Activated naive CD8-positive, alpha-beta T cell treated with anti-CD3 and anti-CD28 coated beads, Interleukin-2, amount 50 U/mL, for 24 hours (primary cell): ENCODE measurements around the gene ZNF454.

Source experiments
- ATAC-seq: fragments of 150-1000 bp; cut with Tn5 transposase; one replicate; pipeline ENCODE4 v1.10.0; 2021
- DNase-seq: peaks from one replicate; pipeline ENCODE4 v3.0.0; 2021
- H3K27ac Mint-ChIP-seq: one replicate; pipeline ENCODE4 v1.8.0; 2021; ENCODE audit warnings: mild to moderate bottlenecking, mixed read lengths
- H3K27me3 Mint-ChIP-seq: one replicate; pipeline ENCODE4 v1.8.0; 2021; ENCODE audit warnings: mixed read lengths
- H3K36me3 Mint-ChIP-seq: one replicate; pipeline ENCODE4 v1.8.0; 2021; ENCODE audit warnings: low read depth, mixed read lengths
- H3K4me1 Mint-ChIP-seq: one replicate; pipeline ENCODE4 v1.8.0; 2021; ENCODE audit warnings: mixed read lengths
- H3K4me3 Mint-ChIP-seq: one replicate; pipeline ENCODE4 v1.8.0; 2021; ENCODE audit warnings: mild to moderate bottlenecking, moderate library complexity, mixed read lengths
- H3K9me3 Mint-ChIP-seq: one replicate; pipeline ENCODE4 v1.8.0; 2021; ENCODE audit warnings: mixed read lengths

ZNF454 gene

GRCh38 chr5:178940569-178941360 lies at the start of gene ZNF454:
ZNF454 (plus strand) TSS chr5:178941198; CDS start chr5:178942792, 1,594 bp downstream.
- Mint-ChIP-seq H3K36me3 (peaks cover 55% of the 10 kb centered on the region), H3K4me3 (no peak within 1 kb of the TSS), H3K4me1 (no peaks in the 10 kb centered on the region), H3K27ac (no peak within 1 kb of the TSS), H3K9me3 (peaks cover 66% of the 10 kb centered on the region), H3K27me3 (peaks cover 29% of the 10 kb centered on the region)
- DNase-seq = no peak
- no peak for ATAC-seq

- Mint-ChIP-seq H3K4me3 (peak within 1 kb of the TSS; percentile 69), H3K27me3 (peaks cover 6% of the 10 kb centered on the region), H3K36me3 (peaks cover 37% of the 10 kb centered on the region), H3K9me3 (peaks cover 28% of the 10 kb centered on the region), H3K27ac (no peak within 1 kb of the TSS), H3K4me1 (peaks cover 4% of the 10 kb centered on the region)
- ATAC-seq (peak; percentile 66), DNase-seq (peak; percentile 22)
These were observed 45.1 kb upstream of the ZNF454 start, which contains the start of gene ZFP2 for GRCh38 chr5:178895615-178896571. ZFP2 (plus strand) TSS chr5:178895913; CDS start chr5:178931314, 35,401 bp downstream.

GRCh38 chr5:178899289-178899688 lies 41.7 kb upstream of the ZNF454 start:
- Mint-ChIP-seq H3K9me3 (peaks cover 37% of the 10 kb centered on the region), H3K27me3 (peaks cover 6% of the 10 kb centered on the region), H3K27ac (no peak overlapping the region), H3K4me1 (peaks cover 4% of the 10 kb centered on the region), H3K36me3 (peaks cover 36% of the 10 kb centered on the region), H3K4me3 (no peak overlapping the region)
- ATAC-seq (no peak), DNase-seq (no peak)

GRCh38 chr5:178902849-178903248 lies 38.1 kb upstream of the ZNF454 start:
- H3K4me3 Mint-ChIP-seq = no peak overlapping the region
- peaks cover 41% of the 10 kb centered on the region for H3K9me3 Mint-ChIP-seq
- ATAC-seq = no peak
- DNase-seq = no peak
- no peak overlapping the region for H3K27ac Mint-ChIP-seq
- H3K27me3 Mint-ChIP-seq = no peaks in the 10 kb centered on the region
- H3K36me3 Mint-ChIP-seq = peaks cover 32% of the 10 kb centered on the region
- H3K4me1 Mint-ChIP-seq = no peaks in the 10 kb centered on the region

- H3K4me1 Mint-ChIP-seq = no peaks in the 10 kb centered on the region
- ATAC-seq = no peak
These were observed 8.9 kb upstream of the ZNF454 start for GRCh38 chr5:178931846-178932760.

GRCh38 chr5:178941361-178941760 lies 363 bp downstream of the ZNF454 start:
- DNase-seq = no peak
- peaks cover 29% of the 10 kb centered on the region for H3K27me3 Mint-ChIP-seq
- ATAC-seq = no peak

More at GRCh38 chr5:178931846-178932760, 8.9 kb upstream of the ZNF454 start:
- no peak for DNase-seq
- Mint-ChIP-seq H3K9me3 (peaks cover 76% of the 10 kb centered on the region), H3K36me3 (peaks cover 72% of the 10 kb centered on the region), H3K4me3 (no peak overlapping the region), H3K27ac (no peak overlapping the region), H3K27me3 (no peaks in the 10 kb centered on the region)

GRCh38 chr5:178965465-178966055 lies 24.6 kb downstream of the ZNF454 start:
- no peaks in the 10 kb centered on the region for H3K27me3 Mint-ChIP-seq
- no peak overlapping the region for H3K27ac Mint-ChIP-seq
- ATAC-seq (no peak), DNase-seq (no peak)
- H3K4me3 Mint-ChIP-seq = no peak overlapping the region
- peaks cover 65% of the 10 kb centered on the region for H3K9me3 Mint-ChIP-seq
- peaks cover 44% of the 10 kb centered on the region for H3K36me3 Mint-ChIP-seq
- no peaks in the 10 kb centered on the region for H3K4me1 Mint-ChIP-seq

More at GRCh38 chr5:178941361-178941760, 363 bp downstream of the ZNF454 start:
- H3K9me3 Mint-ChIP-seq = peaks cover 63% of the 10 kb centered on the region
- no peak overlapping the region for H3K27ac Mint-ChIP-seq
- H3K4me1 Mint-ChIP-seq = no peaks in the 10 kb centered on the region
- peaks cover 50% of the 10 kb centered on the region for H3K36me3 Mint-ChIP-seq
- H3K4me3 Mint-ChIP-seq = no peak overlapping the region

GRCh38 chr5:178981381-178981780 lies 40.4 kb downstream of the ZNF454 start:
- ATAC-seq = no peak
- DNase-seq = no peak
- peaks cover under 1% of the 10 kb centered on the region for H3K27me3 Mint-ChIP-seq
- H3K4me3 Mint-ChIP-seq = no peak overlapping the region
- no peaks in the 10 kb centered on the region for H3K4me1 Mint-ChIP-seq
- peaks cover 4% of the 10 kb centered on the region for H3K36me3 Mint-ChIP-seq
- H3K9me3 Mint-ChIP-seq = peaks cover 42% of the 10 kb centered on the region
- no peak overlapping the region for H3K27ac Mint-ChIP-seq

- Mint-ChIP-seq H3K4me3 (no peak overlapping the region), H3K27me3 (no peaks in the 10 kb centered on the region), H3K27ac (no peak overlapping the region), H3K9me3 (peaks cover 39% of the 10 kb centered on the region), H3K4me1 (no peaks in the 10 kb centered on the region), H3K36me3 (peaks cover under 1% of the 10 kb centered on the region)
- DNase-seq = no peak
- ATAC-seq = no peak
These were observed 41.9 kb downstream of the ZNF454 start for GRCh38 chr5:178982941-178983340.

GRCh38 chr5:178983728-178984127 lies 42.7 kb downstream of the ZNF454 start:
- no peaks in the 10 kb centered on the region for H3K4me1 Mint-ChIP-seq
- H3K4me3 Mint-ChIP-seq = no peak overlapping the region
- no peak for DNase-seq
- peaks cover 36% of the 10 kb centered on the region for H3K9me3 Mint-ChIP-seq
- ATAC-seq = no peak
- no peaks in the 10 kb centered on the region for H3K27me3 Mint-ChIP-seq
- H3K27ac Mint-ChIP-seq = no peak overlapping the region
- peaks cover 2% of the 10 kb centered on the region for H3K36me3 Mint-ChIP-seq

- H3K4me1 Mint-ChIP-seq = no peaks in the 10 kb centered on the region
- peaks cover 32% of the 10 kb centered on the region for H3K9me3 Mint-ChIP-seq
- ATAC-seq (no peak), DNase-seq (no peak)
- no peak overlapping the region for H3K27ac Mint-ChIP-seq
- H3K36me3 Mint-ChIP-seq = peaks cover 2% of the 10 kb centered on the region
- H3K4me3 Mint-ChIP-seq = no peak overlapping the region
- no peaks in the 10 kb centered on the region for H3K27me3 Mint-ChIP-seq
These were observed 43.4 kb downstream of the ZNF454 start for GRCh38 chr5:178984145-178985072.

GRCh38 chr5:178986326-178986960 lies 45.4 kb downstream of the ZNF454 start:
- DNase-seq (no peak), ATAC-seq (no peak)
- Mint-ChIP-seq H3K4me3 (no peak overlapping the region), H3K9me3 (peaks cover 25% of the 10 kb centered on the region), H3K27ac (no peak overlapping the region), H3K27me3 (no peaks in the 10 kb centered on the region), H3K4me1 (no peaks in the 10 kb centered on the region), H3K36me3 (peaks cover 2% of the 10 kb centered on the region)
